Mucosa of descending colon (tissue), 3 donors: Measurements from ENCODE around the gene RBM20. TPM values are rescaled to one million over a fixed set of nuclear protein-coding genes. Genes with fewer than 3 reads are reported as not detected.

Source experiments
- ATAC-seq: fragments of 200-7000 bp; cut with Tn5 transposase; one replicate; pipeline ENCODE4 v1.9.1; 2020; ENCODE audit warnings: mild to moderate bottlenecking, moderate library complexity
- DNase-seq, 3 donors: peaks; one replicate each; pipeline ENCODE4 v3.0.0-alpha.2; 2020
- H3K36me3 ChIP-seq: fragments of 200-600 bp; one replicate; pipeline ENCODE4 v1.8.0; 2021; ENCODE audit warnings: low read depth, mild to moderate bottlenecking
- H3K4me1 ChIP-seq: fragments of 200-600 bp; one replicate; pipeline ENCODE4 v1.8.0; 2021; ENCODE audit warnings: low read depth, mild to moderate bottlenecking
- H3K4me3 ChIP-seq: fragments of 200-600 bp; one replicate; pipeline ENCODE4 v1.8.0; 2021; ENCODE audit warnings: mild to moderate bottlenecking
- H3K9me3 ChIP-seq: fragments of 200-600 bp; one replicate; pipeline ENCODE4 v1.8.0; 2021; ENCODE audit warnings: mild to moderate bottlenecking
- intact Hi-C, 2 donors: fragments of 100-400 bp; cut with DNase I in 1 of 2; cut with micrococcal nuclease in 1 of 2; formaldehyde crosslinking; loops; one replicate each; pipeline versions ENCODE4 v1.11.0 to v1.11.1; 2022; cut with DNase I, micrococcal nuclease
- total RNA-seq, 3 donors: library from RNA; stranded (reverse); fragmentation: NEBNext Ultra II Directional in 2 of 3; extraction: Animal tissue kit (Norgen Biotek cat#: 25700) in 2 of 3; gene quantifications; one replicate each; pipeline versions ENCODE4 v1.2.1 to v1.2.4, GENCODE V29; 2021 to 2023
- TF ChIP-seq, protein P1 (sequence below): fragments of 200-600 bp; IDR thresholded peaks from one replicate; pipeline ENCODE4 v1.8.0; 2022; ENCODE audit warnings: antibody characterized with exemption, mild to moderate bottlenecking
- donor health status: DM: no; HTN: no; CAD: no; lungs with moderate emphysema.
- donor health status: DM: no; HTN: no; CAD: no.
- donor health status: DM: no; HTN: yes; CAD: no.

Gene RBM20
- total RNA-seq, 3 donors from 2014 or later: 0.46 to 9.7 (median 2.0) TPM

DNA sequence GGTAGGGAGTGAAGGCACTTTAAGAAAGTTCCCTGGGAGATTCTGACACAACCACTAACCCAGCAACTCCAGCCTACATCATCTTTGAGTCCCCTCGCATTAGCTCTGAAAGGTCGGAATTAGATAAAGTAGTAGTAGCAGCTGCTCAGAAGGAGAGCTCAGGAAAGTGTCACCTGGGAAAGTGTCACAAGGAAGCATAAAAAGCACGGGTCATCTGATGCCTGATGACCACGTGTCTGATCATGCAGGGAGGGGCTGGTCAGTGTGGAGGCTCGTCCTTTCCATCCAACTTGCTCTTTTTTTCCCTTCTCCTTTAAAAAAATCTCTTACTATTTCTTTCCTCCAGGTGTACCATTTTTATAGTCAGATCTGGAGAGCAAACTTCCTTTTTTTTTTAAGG, 180.5 kb downstream of the RBM20 start:
- DNase-seq (peak in 1 of 3 donors; percentile 68), ATAC-seq (peak; percentile 81)
- intact Hi-C loops: loop anchor here in 1 of 2 donors (10.0 kb wide), 1 partner anchor 50 kb away; the partner anchor contains the start of gene PDCD4
- peaks cover 18% of the 10 kb centered on the region for H3K4me1 ChIP-seq
- no peaks in the 10 kb centered on the region for H3K9me3 ChIP-seq
- TF ChIP-seq, protein P1, sequence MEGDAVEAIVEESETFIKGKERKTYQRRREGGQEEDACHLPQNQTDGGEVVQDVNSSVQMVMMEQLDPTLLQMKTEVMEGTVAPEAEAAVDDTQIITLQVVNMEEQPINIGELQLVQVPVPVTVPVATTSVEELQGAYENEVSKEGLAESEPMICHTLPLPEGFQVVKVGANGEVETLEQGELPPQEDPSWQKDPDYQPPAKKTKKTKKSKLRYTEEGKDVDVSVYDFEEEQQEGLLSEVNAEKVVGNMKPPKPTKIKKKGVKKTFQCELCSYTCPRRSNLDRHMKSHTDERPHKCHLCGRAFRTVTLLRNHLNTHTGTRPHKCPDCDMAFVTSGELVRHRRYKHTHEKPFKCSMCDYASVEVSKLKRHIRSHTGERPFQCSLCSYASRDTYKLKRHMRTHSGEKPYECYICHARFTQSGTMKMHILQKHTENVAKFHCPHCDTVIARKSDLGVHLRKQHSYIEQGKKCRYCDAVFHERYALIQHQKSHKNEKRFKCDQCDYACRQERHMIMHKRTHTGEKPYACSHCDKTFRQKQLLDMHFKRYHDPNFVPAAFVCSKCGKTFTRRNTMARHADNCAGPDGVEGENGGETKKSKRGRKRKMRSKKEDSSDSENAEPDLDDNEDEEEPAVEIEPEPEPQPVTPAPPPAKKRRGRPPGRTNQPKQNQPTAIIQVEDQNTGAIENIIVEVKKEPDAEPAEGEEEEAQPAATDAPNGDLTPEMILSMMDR: no peak
- no peaks in the 10 kb centered on the region for H3K36me3 ChIP-seq
- H3K4me3 ChIP-seq: no peak overlapping the region

DNA sequence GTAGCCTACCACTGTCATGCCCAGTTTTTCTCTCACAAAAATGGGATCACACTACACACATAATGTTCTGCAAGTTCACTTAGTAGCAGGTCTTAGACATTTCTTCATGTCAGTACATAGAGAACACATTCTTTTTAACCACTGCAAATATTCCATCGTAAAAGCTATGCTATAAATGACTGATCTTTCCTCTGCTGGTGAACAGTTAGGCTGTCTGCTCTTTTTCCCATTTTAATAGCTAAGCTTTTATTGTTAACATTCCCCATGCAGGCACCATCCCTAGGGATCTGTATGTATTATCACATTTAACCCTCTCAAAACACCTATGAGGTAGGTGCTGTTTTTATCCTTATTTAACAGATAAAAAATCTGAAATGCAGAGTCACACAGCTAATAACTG, 181.4 kb downstream of the RBM20 start:
- no peak overlapping the region for H3K4me3 ChIP-seq
- no peaks in the 10 kb centered on the region for H3K36me3 ChIP-seq
- ATAC-seq (no peak), DNase-seq (no peak)
- intact Hi-C loops: loop anchor here in 1 of 2 donors (10.0 kb wide), 1 partner anchor 49 kb away; the partner anchor contains the start of gene PDCD4
- H3K4me1 ChIP-seq: peaks cover 12% of the 10 kb centered on the region
- TF ChIP-seq, protein P1: no peak
- no peaks in the 10 kb centered on the region for H3K9me3 ChIP-seq

DNA sequence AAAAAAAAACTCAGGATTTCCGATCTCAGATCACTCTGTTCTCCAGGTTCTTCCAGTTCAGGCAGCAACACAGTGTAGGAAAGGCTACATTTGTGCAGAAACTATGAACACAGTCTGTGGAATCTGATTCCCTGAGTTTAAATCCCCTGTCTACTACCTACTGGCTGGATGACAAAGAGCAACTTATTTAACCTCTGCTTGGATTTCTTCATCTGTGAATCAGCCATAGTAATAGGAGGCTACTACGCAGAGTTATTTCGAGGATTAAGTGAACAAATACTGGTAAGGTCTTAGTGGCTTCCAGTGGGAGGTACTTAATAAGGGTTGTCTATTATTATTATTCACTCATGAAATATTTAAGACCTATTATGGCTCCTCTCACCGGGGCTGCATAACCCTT, 183.3 kb downstream of the RBM20 start:
- DNase-seq (no peak), ATAC-seq (no peak)
- intact Hi-C loops: loop anchor here in 1 of 2 donors (10.0 kb wide), 1 partner anchor 47 kb away; the partner anchor contains the start of gene PDCD4
- no peaks in the 10 kb centered on the region for H3K36me3 ChIP-seq
- peaks cover 11% of the 10 kb centered on the region for H3K4me1 ChIP-seq
- TF ChIP-seq, protein P1: no peak
- no peak overlapping the region for H3K4me3 ChIP-seq
- no peaks in the 10 kb centered on the region for H3K9me3 ChIP-seq

DNA sequence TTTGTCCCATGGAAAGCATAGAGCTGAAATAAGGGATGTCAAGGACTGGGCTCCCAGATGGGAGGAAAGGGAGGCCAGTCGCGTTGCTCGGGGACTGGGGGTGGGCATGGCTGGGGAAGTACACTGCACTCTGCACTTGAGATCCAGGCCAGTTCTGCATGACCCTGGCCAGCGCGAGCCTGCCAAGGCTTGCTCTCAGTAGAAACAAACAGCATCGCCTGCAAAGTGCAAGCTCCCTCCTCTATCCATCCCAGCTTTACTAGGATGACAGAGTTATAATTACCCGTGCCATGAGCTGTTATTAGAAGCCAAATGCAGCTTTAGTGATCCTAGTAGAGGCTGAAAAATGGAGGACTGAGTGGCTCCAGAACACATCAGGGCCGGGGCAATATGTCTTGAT, 183.7 kb downstream of the RBM20 start:
- no peak for ATAC-seq
- TF ChIP-seq, protein P1: no peak
- no peak for DNase-seq
- no peaks in the 10 kb centered on the region for H3K36me3 ChIP-seq
- peaks cover 10% of the 10 kb centered on the region for H3K4me1 ChIP-seq
- H3K4me3 ChIP-seq: no peak overlapping the region
- intact Hi-C loops: loop anchor here in 1 of 2 donors (10.0 kb wide), 1 partner anchor 47 kb away; the partner anchor contains the start of gene PDCD4
- no peaks in the 10 kb centered on the region for H3K9me3 ChIP-seq

DNA sequence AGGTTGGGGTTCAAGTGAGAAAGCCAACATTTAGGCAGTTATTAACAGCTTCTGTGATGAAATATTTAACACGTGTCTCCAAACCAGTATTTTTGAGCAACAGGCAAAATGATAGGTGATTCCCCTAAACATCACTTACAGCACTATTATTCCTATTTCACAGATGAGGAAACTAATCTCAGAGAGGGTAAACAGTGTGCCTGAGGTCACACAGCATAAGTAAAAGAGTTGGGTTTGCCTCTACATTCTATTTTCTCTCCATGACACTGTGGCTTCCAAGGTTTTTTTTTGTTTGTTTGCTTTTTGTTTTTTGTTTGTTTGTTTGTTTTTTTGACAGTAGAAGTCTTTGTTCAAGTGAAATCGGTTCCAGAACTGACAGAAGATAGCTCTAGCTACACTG, 184.4 kb downstream of the RBM20 start:
- H3K4me3 ChIP-seq: no peak overlapping the region
- ATAC-seq (no peak), DNase-seq (no peak)
- intact Hi-C loops: loop anchor here in 1 of 2 donors (10.0 kb wide), 1 partner anchor 46 kb away; the partner anchor contains the start of gene PDCD4
- no peaks in the 10 kb centered on the region for H3K36me3 ChIP-seq
- H3K9me3 ChIP-seq: no peaks in the 10 kb centered on the region
- TF ChIP-seq, protein P1: no peak
- H3K4me1 ChIP-seq: peaks cover 7% of the 10 kb centered on the region
